Neural progenitor cell (in vitro differentiated cells): ENCODE data around the gene GLIS1. TPM values are rescaled to one million over a fixed set of nuclear protein-coding genes. Genes with fewer than 3 reads are reported as not detected.

ENCODE experiments used
- DNase-seq: peaks from one replicate; pipeline ENCODE4 v3.0.0-alpha.2; 2016; ENCODE audit warnings: low spot score
- H2AFZ ChIP-seq: fragments of 200-600 bp; sonication (generic); replicated peaks from 2 replicates; pipeline ENCODE4 v1.6.1; 2016; ENCODE audit warnings: antibody characterized with exemption
- H3F3A ChIP-seq: fragments of 200-600 bp; sonication (generic); 2 replicates; pipeline ENCODE4 v1.6.1; 2016; ENCODE audit warnings: antibody characterized with exemption, low read depth
- H3K27ac ChIP-seq: fragments of 200-600 bp; sonication (generic); 2 replicates; pipeline ENCODE4 v1.5.1; 2016; ENCODE audit warnings: mild to moderate bottlenecking
- H3K27me3 ChIP-seq: fragments of 200-600 bp; sonication (generic); 2 replicates; pipeline ENCODE4 v1.6.1; 2016; ENCODE audit warnings: mild to moderate bottlenecking, moderate library complexity
- H3K36me3 ChIP-seq: fragments of 200-600 bp; sonication (generic); 2 replicates; pipeline ENCODE4 v1.5.1; 2016
- H3K4me1 ChIP-seq: fragments of 200-600 bp; sonication (generic); 2 replicates; pipeline ENCODE4 v1.6.1; 2016; ENCODE audit warnings: mixed run types
- H3K4me2 ChIP-seq: fragments of 200-600 bp; sonication (generic); 2 replicates; pipeline ENCODE4 v1.6.1; 2016
- H3K4me3 ChIP-seq: fragments of 200-600 bp; sonication (generic); 2 replicates; pipeline ENCODE4 v1.5.1; 2016
- H3K79me2 ChIP-seq: fragments of 200-600 bp; sonication (generic); 2 replicates; pipeline ENCODE4 v1.6.1; 2016; ENCODE audit warnings: low read depth
- H3K9ac ChIP-seq: fragments of 200-600 bp; sonication (generic); 2 replicates; pipeline ENCODE4 v1.6.1; 2016
- H3K9me3 ChIP-seq: fragments of 200-600 bp; sonication (generic); 2 replicates; pipeline ENCODE4 v1.5.1; 2016; ENCODE audit warnings: low read depth
- H4K20me1 ChIP-seq: fragments of 200-600 bp; sonication (generic); 2 replicates; pipeline ENCODE4 v1.6.1; 2016; ENCODE audit warnings: low read depth
- H3K27ac Mint-ChIP-seq: 3 replicates; pipeline ENCODE4 v1.8.0; 2021; ENCODE audit warnings: mixed read lengths
- H3K27me3 Mint-ChIP-seq: 2 replicates; pipeline ENCODE4 v1.8.0; 2022; ENCODE audit warnings: low read depth, mild to moderate bottlenecking, inconsistent platforms, moderate library complexity, mixed read lengths; ENCODE audit not compliant: insufficient read depth
- H3K36me3 Mint-ChIP-seq: 3 replicates; pipeline ENCODE4 v1.8.0; 2021; ENCODE audit warnings: mixed read lengths
- H3K4me1 Mint-ChIP-seq: 3 replicates; pipeline ENCODE4 v1.8.0; 2021; ENCODE audit warnings: mixed read lengths
- H3K4me3 Mint-ChIP-seq: 3 replicates; pipeline ENCODE4 v1.8.0; 2021; ENCODE audit warnings: mild to moderate bottlenecking, moderate library complexity, mixed read lengths
- H3K9me3 Mint-ChIP-seq: 3 replicates; pipeline ENCODE4 v1.8.0; 2020; ENCODE audit warnings: mixed read lengths
- EZH2 ChIP-seq: fragments of 200-600 bp; sonication (generic); IDR thresholded peaks from 2 replicates; pipeline ENCODE4 v1.6.1; 2017; ENCODE audit warnings: antibody characterized with exemption, mild to moderate bottlenecking, moderate library complexity
- EZH2phosphoT487 ChIP-seq: fragments of 200-600 bp; sonication (generic); IDR thresholded peaks from 2 replicates; pipeline ENCODE4 v1.6.1; 2017; ENCODE audit warnings: antibody characterized with exemption
- total RNA-seq: library from RNA; depleted of rRNA; stranded (reverse); fragments of >200 nt; gene quantifications from 2 replicates; pipeline ENCODE4 v1.2.3, GENCODE V29; 2015; ENCODE audit warnings: low replicate concordance
- TF ChIP-seq, protein P1 (sequence below): fragments of 200-600 bp; sonication (generic); IDR thresholded peaks from 2 replicates; pipeline ENCODE4 v1.5.1; 2017; ENCODE audit warnings: antibody characterized with exemption, mild to moderate bottlenecking

GLIS1 gene
- total RNA-seq = not detected in 2 replicates

DNA sequence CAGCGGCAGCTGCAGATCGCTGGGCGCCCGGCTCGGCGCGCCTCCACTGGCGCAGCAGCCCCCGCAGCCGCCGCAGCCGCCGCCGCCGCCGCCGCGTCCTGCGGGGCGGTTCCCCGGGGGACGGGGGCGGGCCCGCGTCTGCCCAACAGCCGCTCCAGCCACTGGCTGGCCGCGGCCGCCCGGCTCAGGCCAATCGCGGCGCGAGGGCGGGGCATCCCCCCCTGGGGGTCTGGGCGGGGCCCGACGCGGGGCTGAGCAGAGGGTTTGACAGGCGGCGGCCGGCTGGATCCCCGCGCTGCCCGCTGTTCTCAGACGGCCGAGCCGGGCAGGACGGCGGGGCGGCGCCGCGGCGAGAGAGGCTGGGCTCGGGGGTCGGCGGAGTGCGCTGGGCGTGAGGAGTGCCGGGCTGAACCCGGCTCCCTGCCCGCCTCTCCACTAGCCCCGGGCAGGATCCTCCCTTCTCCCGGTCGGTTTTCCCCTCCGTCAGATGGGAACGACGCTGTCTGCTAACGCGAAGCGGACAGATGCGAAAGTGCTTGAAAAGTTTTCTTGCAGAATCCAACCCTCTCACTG lies at the start of gene GLIS1:
GLIS1 (minus strand) TSS at position 56 of the 573 bp plus-strand sequence. CDS start 1,100 bp downstream, outside the sequence.
- peak within 1 kb of the TSS; percentile 50 for H3K4me3 ChIP-seq
- peaks cover 22% of the 10 kb centered on the region for H3F3A ChIP-seq
- peak within 1 kb of the TSS; percentile 86 for H3K4me2 ChIP-seq
- peaks cover 12% of the 10 kb centered on the region for H3K4me1 Mint-ChIP-seq
- no peaks in the 10 kb centered on the region for H3K9me3 ChIP-seq
- H3K27me3 ChIP-seq = peaks cover 94% of the 10 kb centered on the region
- H3K9me3 Mint-ChIP-seq = peaks cover 10% of the 10 kb centered on the region
- H3K27ac Mint-ChIP-seq = no peak within 1 kb of the TSS
- H3K36me3 ChIP-seq = no peaks in the 10 kb centered on the region
- no peak within 1 kb of the TSS for H3K9ac ChIP-seq
- H3K79me2 ChIP-seq = no peaks in the 10 kb centered on the region
- peak within 1 kb of the TSS; percentile 82 for H3K4me3 Mint-ChIP-seq
- H3K27ac ChIP-seq = no peak within 1 kb of the TSS
- peak within 1 kb of the TSS; percentile 58 for H2AFZ ChIP-seq
- peaks cover 23% of the 10 kb centered on the region for H4K20me1 ChIP-seq
- no peaks in the 10 kb centered on the region for H3K36me3 Mint-ChIP-seq
- TF ChIP-seq, protein P1, sequence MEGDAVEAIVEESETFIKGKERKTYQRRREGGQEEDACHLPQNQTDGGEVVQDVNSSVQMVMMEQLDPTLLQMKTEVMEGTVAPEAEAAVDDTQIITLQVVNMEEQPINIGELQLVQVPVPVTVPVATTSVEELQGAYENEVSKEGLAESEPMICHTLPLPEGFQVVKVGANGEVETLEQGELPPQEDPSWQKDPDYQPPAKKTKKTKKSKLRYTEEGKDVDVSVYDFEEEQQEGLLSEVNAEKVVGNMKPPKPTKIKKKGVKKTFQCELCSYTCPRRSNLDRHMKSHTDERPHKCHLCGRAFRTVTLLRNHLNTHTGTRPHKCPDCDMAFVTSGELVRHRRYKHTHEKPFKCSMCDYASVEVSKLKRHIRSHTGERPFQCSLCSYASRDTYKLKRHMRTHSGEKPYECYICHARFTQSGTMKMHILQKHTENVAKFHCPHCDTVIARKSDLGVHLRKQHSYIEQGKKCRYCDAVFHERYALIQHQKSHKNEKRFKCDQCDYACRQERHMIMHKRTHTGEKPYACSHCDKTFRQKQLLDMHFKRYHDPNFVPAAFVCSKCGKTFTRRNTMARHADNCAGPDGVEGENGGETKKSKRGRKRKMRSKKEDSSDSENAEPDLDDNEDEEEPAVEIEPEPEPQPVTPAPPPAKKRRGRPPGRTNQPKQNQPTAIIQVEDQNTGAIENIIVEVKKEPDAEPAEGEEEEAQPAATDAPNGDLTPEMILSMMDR = no peak
- no peak for TF ChIP-seq EZH2
- TF ChIP-seq EZH2phosphoT487 = no peak
- peaks cover 18% of the 10 kb centered on the region for H3K4me1 ChIP-seq
- peaks cover 52% of the 10 kb centered on the region for H3K27me3 Mint-ChIP-seq
- DNase-seq = peak; percentile 97

DNA sequence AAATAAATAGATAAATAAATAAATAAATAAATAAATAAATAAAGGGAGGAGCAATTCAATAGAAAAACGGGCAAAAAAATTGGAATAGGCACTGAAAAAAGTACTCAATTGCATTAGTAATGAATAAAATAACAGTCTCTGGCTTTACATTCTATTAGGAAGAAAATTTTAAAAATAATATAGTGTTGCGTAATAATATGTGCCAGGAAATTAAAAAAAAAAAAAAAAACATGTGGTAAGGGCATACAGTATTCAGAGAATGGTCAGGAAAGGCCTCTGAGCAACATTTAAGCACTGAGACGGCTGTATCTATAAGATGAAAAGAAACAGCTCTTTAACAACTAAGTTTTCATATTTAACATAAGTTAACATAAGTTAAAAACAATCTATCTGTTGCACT lies 48.7 kb upstream of the GLIS1 start:
- Histone ChIP-seq H3K4me1 (no peaks in the 10 kb centered on the region), H3K79me2 (no peaks in the 10 kb centered on the region), H3K4me3 (no peak overlapping the region), H3K27me3 (no peaks in the 10 kb centered on the region), H2AFZ (no peak overlapping the region), H3K36me3 (no peaks in the 10 kb centered on the region), H3K9me3 (no peaks in the 10 kb centered on the region), H3K9ac (no peak overlapping the region), H4K20me1 (no peaks in the 10 kb centered on the region), H3F3A (no peaks in the 10 kb centered on the region), H3K27ac (no peak overlapping the region), H3K4me2 (no peak overlapping the region)
- Mint-ChIP-seq H3K4me3 (no peak overlapping the region), H3K27ac (no peak overlapping the region), H3K36me3 (peaks cover 18% of the 10 kb centered on the region), H3K9me3 (no peaks in the 10 kb centered on the region), H3K27me3 (no peaks in the 10 kb centered on the region), H3K4me1 (no peaks in the 10 kb centered on the region)
- TF ChIP-seq EZH2phosphoT487 (no peak), EZH2 (no peak)
- TF ChIP-seq, protein P1 = no peak
- no peak for DNase-seq

DNA sequence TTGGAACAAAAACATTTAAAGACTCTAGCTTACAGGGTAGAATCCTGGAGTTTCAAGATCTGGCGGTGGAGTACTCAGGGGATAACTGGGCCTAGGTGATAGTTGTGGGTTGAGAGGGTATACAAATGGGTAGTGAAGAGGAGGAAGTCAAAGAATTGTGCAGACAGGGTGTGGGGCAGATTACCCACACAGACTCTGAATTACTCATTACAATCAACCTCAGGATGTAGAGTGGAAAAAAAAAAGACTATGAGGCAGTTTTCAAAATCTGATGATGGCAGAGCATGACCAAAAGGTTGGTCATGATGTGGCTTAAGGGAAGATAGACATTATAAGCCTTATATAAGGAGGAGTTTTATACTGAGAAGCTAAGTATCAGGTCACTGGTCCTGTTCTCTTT lies 44.1 kb upstream of the GLIS1 start:
- no peak overlapping the region for H3K27ac ChIP-seq
- no peaks in the 10 kb centered on the region for H3F3A ChIP-seq
- H4K20me1 ChIP-seq = no peaks in the 10 kb centered on the region
- H3K4me2 ChIP-seq = no peak overlapping the region
- no peak overlapping the region for H3K4me3 ChIP-seq
- no peaks in the 10 kb centered on the region for H3K4me1 ChIP-seq
- no peaks in the 10 kb centered on the region for H3K27me3 ChIP-seq
- H3K9ac ChIP-seq = no peak overlapping the region
- TF ChIP-seq, protein P1 = no peak
- no peak for TF ChIP-seq EZH2
- no peak for TF ChIP-seq EZH2phosphoT487
- Mint-ChIP-seq H3K4me3 (no peak overlapping the region), H3K36me3 (peaks cover 13% of the 10 kb centered on the region), H3K9me3 (no peaks in the 10 kb centered on the region), H3K27me3 (no peaks in the 10 kb centered on the region), H3K27ac (no peak overlapping the region), H3K4me1 (no peaks in the 10 kb centered on the region)
- no peaks in the 10 kb centered on the region for H3K9me3 ChIP-seq
- no peak overlapping the region for H2AFZ ChIP-seq
- H3K36me3 ChIP-seq = no peaks in the 10 kb centered on the region
- no peak for DNase-seq
- H3K79me2 ChIP-seq = no peaks in the 10 kb centered on the region
